SK-N-SH (cell line): ENCODE results near the gene MACROD2. TPM values are rescaled to one million over a fixed set of nuclear protein-coding genes. Genes with fewer than 3 reads are reported as not detected.

Experiments
- CTCF ChIA-PET: fragments of 300-600, 350-600 bp; formaldehyde crosslinking; extraction: SDS; loops from one replicate; lab custom pipeline; 2021; lab: Yijun Ruan, JAX
- POLR2A ChIA-PET: fragments of 350-600 bp; sonication (Branson Sonifier 250); formaldehyde crosslinking; extraction: SDS; loops from one replicate; lab custom pipeline; 2020; ENCODE audit warnings: antibody characterized with exemption, inconsistent platforms; lab: Yijun Ruan, JAX
- DNase-seq: peaks from one replicate; pipeline ENCODE4 v3.0.0; 2012
- H2AFZ ChIP-seq: fragments of 200-600 bp; sonication (generic); 2 replicates; pipeline ENCODE4 v1.8.1; 2016; ENCODE audit warnings: antibody characterized with exemption, mild to moderate bottlenecking, low read depth
- H3F3A ChIP-seq: fragments of 200-600 bp; sonication (generic); replicated peaks from 2 replicates; pipeline ENCODE3; 2016; ENCODE audit warnings: antibody characterized with exemption, mild to moderate bottlenecking; ENCODE audit not compliant: insufficient read depth
- H3K27ac ChIP-seq, 2 experiments: fragments of 200-500 bp in 1 of 2; fragments of 200-600 bp in 1 of 2; sonication (Bioruptor generic) in 1 of 2; sonication (generic), shearing (Covaris generic) in 1 of 2; 2 replicates each; pipeline versions ENCODE4 v1.5.1 to v1.6.1; 2014 to 2016; ENCODE audit warnings: low read depth in 2 of 2, inconsistent platforms in 1 of 2, low read length in 1 of 2, mild to moderate bottlenecking in 1 of 2, mixed read lengths in 1 of 2
- H3K27me3 ChIP-seq: fragments of 200-600 bp; sonication (generic), shearing (Covaris generic); 2 replicates; pipeline ENCODE4 v1.6.1; 2016; ENCODE audit warnings: mixed run types; ENCODE audit not compliant: insufficient read depth
- H3K36me3 ChIP-seq, 2 experiments: fragments of 200-500 bp in 1 of 2; fragments of 200-600 bp in 1 of 2; sonication (Bioruptor generic) in 1 of 2; sonication (generic) in 1 of 2; replicated peaks in 1 of 2; 2 replicates each; pipeline versions ENCODE3 to v1.5.1; 2014 to 2016; ENCODE audit warnings: low read length in 1 of 2, mild to moderate bottlenecking in 1 of 2; ENCODE audit not compliant: insufficient read depth in 2 of 2, control insufficient read depth in 1 of 2
- H3K4me1 ChIP-seq, 2 experiments: fragments of 200-500 bp in 1 of 2; fragments of 200-600 bp in 1 of 2; sonication (Bioruptor generic) in 1 of 2; sonication (generic), shearing (Covaris generic) in 1 of 2; 2 replicates each; pipeline versions ENCODE4 v1.5.1 to v1.6.1; 2014 to 2016; ENCODE audit warnings: low read depth in 1 of 2, low read length in 1 of 2, mixed run types in 1 of 2; ENCODE audit not compliant: insufficient read depth in 2 of 2, control insufficient read depth in 1 of 2
- H3K4me2 ChIP-seq: fragments of 200-600 bp; sonication (generic), shearing (Covaris generic); 2 replicates; pipeline ENCODE4 v1.6.1; 2017; ENCODE audit warnings: mixed run types
- H3K4me3 ChIP-seq, 2 experiments: fragments of 200-500 bp in 1 of 2; fragments of 200-600 bp in 1 of 2; sonication (Bioruptor generic) in 1 of 2; sonication (generic), shearing (Covaris generic) in 1 of 2; 2 replicates each; pipeline versions ENCODE4 v1.5.1 to v1.8.1; 2014 to 2016; ENCODE audit warnings: low read depth in 2 of 2, inconsistent platforms in 1 of 2, low read length in 1 of 2, mild to moderate bottlenecking in 1 of 2, mixed read lengths in 1 of 2, moderate library complexity in 1 of 2
- H3K79me2 ChIP-seq: fragments of 200-600 bp; sonication (generic); 2 replicates; pipeline ENCODE4 v1.8.1; 2017; ENCODE audit warnings: mild to moderate bottlenecking; ENCODE audit not compliant: insufficient read depth
- H3K9ac ChIP-seq: fragments of 200-600 bp; sonication (generic); 2 replicates; pipeline ENCODE4 v1.6.1; 2017; ENCODE audit warnings: mixed run types
- H3K9me2 ChIP-seq: fragments of 200-600 bp; sonication (generic); 2 replicates; pipeline ENCODE4 v1.6.1; 2017; ENCODE audit warnings: mixed run types
- H3K9me3 ChIP-seq: fragments of 200-600 bp; sonication (generic); 2 replicates; pipeline ENCODE4 v1.6.1; 2017; ENCODE audit warnings: mixed run types, mild to moderate bottlenecking, moderate library complexity
- H4K20me1 ChIP-seq: fragments of 200-600 bp; sonication (generic); 2 replicates; pipeline ENCODE4 v1.6.1; 2017; ENCODE audit warnings: mild to moderate bottlenecking, mixed run types; ENCODE audit not compliant: insufficient read depth
- CHD2 ChIP-seq: fragments of 150-350 bp; IDR thresholded peaks from 2 replicates; pipeline ENCODE4 v1.6.1; 2018; ENCODE audit warnings: low read length; ENCODE audit not compliant: partially characterized antibody
- CTCF ChIP-seq: fragments of 200-600 bp; sonication (generic); IDR thresholded peaks from 2 replicates; pipeline ENCODE4 v1.6.1; 2017; ENCODE audit warnings: antibody characterized with exemption, mild to moderate bottlenecking, moderate library complexity
- EP300 ChIP-seq, 2 experiments: IDR thresholded peaks; 2 replicates each; pipeline versions ENCODE4 v1.4.0 to v1.6.1; 2012; ENCODE audit warnings: borderline replicate concordance in 1 of 2, low read depth in 1 of 2, low read length in 1 of 2
- FOSL2 ChIP-seq: IDR thresholded peaks from 2 replicates; pipeline ENCODE4 v1.4.0; 2012; ENCODE audit warnings: low read depth, mild to moderate bottlenecking, moderate library complexity, borderline replicate concordance
- FOXJ3 ChIP-seq: sonication (generic); formaldehyde crosslinking; IDR thresholded peaks from 2 replicates; pipeline ENCODE4 v1.5.1; 2020; ENCODE audit warnings: mild to moderate bottlenecking, missing genetic modification reagents
- FOXM1 ChIP-seq: IDR thresholded peaks from 2 replicates; pipeline ENCODE4 v1.4.0; 2012; ENCODE audit warnings: low read depth, mild to moderate bottlenecking
- GABPA ChIP-seq: IDR thresholded peaks from 2 replicates; pipeline ENCODE4 v1.4.0; 2012; ENCODE audit warnings: low read depth, mild to moderate bottlenecking
- GATA2 ChIP-seq: sonication (generic); formaldehyde crosslinking; IDR thresholded peaks from 2 replicates; pipeline ENCODE4 v1.5.0; 2020; ENCODE audit warnings: mild to moderate bottlenecking, missing genetic modification reagents
- JUND ChIP-seq: IDR thresholded peaks from 2 replicates; pipeline ENCODE4 v1.4.0; 2012
- MAX ChIP-seq: IDR thresholded peaks from 2 replicates; pipeline ENCODE4 v1.4.0; 2012; ENCODE audit warnings: low read depth
- MEF2A ChIP-seq: IDR thresholded peaks from 2 replicates; pipeline ENCODE4 v1.4.0; 2012; ENCODE audit warnings: low read depth, borderline replicate concordance
- MXI1 ChIP-seq: IDR thresholded peaks from 2 replicates; pipeline ENCODE4 v1.6.1; 2012; ENCODE audit warnings: mild to moderate bottlenecking, low read depth, low read length, improper control_type of control experiment
- NFIC ChIP-seq: IDR thresholded peaks from 2 replicates; pipeline ENCODE4 v1.4.0; 2012; ENCODE audit warnings: borderline replicate concordance
- NRF1 ChIP-seq: IDR thresholded peaks from 2 replicates; pipeline ENCODE4 v1.6.1; 2012; ENCODE audit warnings: low read depth, mild to moderate bottlenecking, low read length
- POLR2AphosphoS5 ChIP-seq: IDR thresholded peaks from 2 replicates; pipeline ENCODE4 v1.6.1; 2012; ENCODE audit warnings: low read depth, low read length
- RCOR1 ChIP-seq: fragments of 150-350 bp; IDR thresholded peaks from 2 replicates; pipeline ENCODE4 v1.6.1; 2017; ENCODE audit warnings: antibody characterized with exemption, low read length
- RXRA ChIP-seq: IDR thresholded peaks from 2 replicates; pipeline ENCODE4 v1.4.0; 2012; ENCODE audit warnings: low read depth, mild to moderate bottlenecking, borderline replicate concordance
- SIN3A ChIP-seq: IDR thresholded peaks from 2 replicates; pipeline ENCODE4 v1.6.1; 2012; ENCODE audit warnings: low read depth, mild to moderate bottlenecking, low read length, moderate library complexity, borderline replicate concordance
- SMC3 ChIP-seq: IDR thresholded peaks from 2 replicates; pipeline ENCODE4 v1.6.1; 2012; ENCODE audit warnings: low read depth, low read length, improper control_type of control experiment
- TCF12 ChIP-seq: IDR thresholded peaks from 2 replicates; pipeline ENCODE4 v1.4.0; 2012
- USF2 ChIP-seq: fragments of 150-350 bp; IDR thresholded peaks from 2 replicates; pipeline ENCODE4 v1.6.1; 2017; ENCODE audit warnings: antibody characterized with exemption, low read length, low read depth, borderline replicate concordance
- WGBS: methylation state at CpG from one replicate; pipeline ENCODE4 v1.1.6; 2017; ENCODE audit warnings: low lambda C conversion rate; 5-methylcytosine and 5-hydroxymethylcytosine counted together
- polyA plus RNA-seq, 3 experiments: library from polyadenylated mRNA; depleted of rRNA; stranded (reverse); fragments of >200 nt; gene quantifications; 2 replicates each; pipeline ENCODE4 v1.2.3, GENCODE V29; 2012
- TF ChIP-seq, protein P1 (sequence below): IDR thresholded peaks from 2 replicates; pipeline ENCODE4; 2012
- TF ChIP-seq, protein P2 (sequence below): IDR thresholded peaks from 2 replicates; pipeline ENCODE4 v1.4.0; 2012; ENCODE audit warnings: low read depth, borderline replicate concordance

Gene MACROD2
- polyA plus RNA-seq, 1 of the 3 experiments (the other 2 are of a cell fraction): 0.33 TPM

GRCh38 chr20:15967334-15967733 lies 1972.0 kb downstream of the MACROD2 start:
- ChIA-PET POLR2A (no interaction called here), CTCF (no interaction called here)
- H3K9me2 ChIP-seq: no peaks in the 10 kb centered on the region
- H3K4me1 ChIP-seq: no peaks in the 10 kb centered on the region; a peak in 2 of 4 replicates
- no peaks in the 10 kb centered on the region for H3K27me3 ChIP-seq
- no peaks in the 10 kb centered on the region for H4K20me1 ChIP-seq
- no peak for DNase-seq
- no peaks in the 10 kb centered on the region for H3K36me3 ChIP-seq
- no peak overlapping the region for H3K27ac ChIP-seq
- no peak overlapping the region for H2AFZ ChIP-seq
- H3F3A ChIP-seq: no peaks in the 10 kb centered on the region
- H3K4me2 ChIP-seq: no peak overlapping the region
- H3K9me3 ChIP-seq: no peaks in the 10 kb centered on the region; the same call in 1 of the 2 replicates
- 49% methylated on average over 5 of the region's 5 CpGs for WGBS
- no peak overlapping the region for H3K4me3 ChIP-seq
- no peak overlapping the region for H3K9ac ChIP-seq
- TF ChIP-seq FOXJ3 (no peak), RXRA (no peak), FOSL2 (no peak), USF2 (no peak), EP300 (IDR thresholded peaks at IDR 0.05; ENCODE audit: borderline replicate concordance in 1 of 2, low read depth in 1 of 2, low read length in 1 of 2) (no peak), RCOR1 (no peak), NFIC (no peak)
- TF ChIP-seq, protein P1, sequence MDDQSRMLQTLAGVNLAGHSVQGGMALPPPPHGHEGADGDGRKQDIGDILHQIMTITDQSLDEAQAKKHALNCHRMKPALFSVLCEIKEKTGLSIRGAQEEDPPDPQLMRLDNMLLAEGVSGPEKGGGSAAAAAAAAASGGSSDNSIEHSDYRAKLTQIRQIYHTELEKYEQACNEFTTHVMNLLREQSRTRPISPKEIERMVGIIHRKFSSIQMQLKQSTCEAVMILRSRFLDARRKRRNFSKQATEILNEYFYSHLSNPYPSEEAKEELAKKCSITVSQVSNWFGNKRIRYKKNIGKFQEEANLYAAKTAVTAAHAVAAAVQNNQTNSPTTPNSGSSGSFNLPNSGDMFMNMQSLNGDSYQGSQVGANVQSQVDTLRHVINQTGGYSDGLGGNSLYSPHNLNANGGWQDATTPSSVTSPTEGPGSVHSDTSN: no peak
- no peaks in the 10 kb centered on the region for H3K79me2 ChIP-seq

DNA sequence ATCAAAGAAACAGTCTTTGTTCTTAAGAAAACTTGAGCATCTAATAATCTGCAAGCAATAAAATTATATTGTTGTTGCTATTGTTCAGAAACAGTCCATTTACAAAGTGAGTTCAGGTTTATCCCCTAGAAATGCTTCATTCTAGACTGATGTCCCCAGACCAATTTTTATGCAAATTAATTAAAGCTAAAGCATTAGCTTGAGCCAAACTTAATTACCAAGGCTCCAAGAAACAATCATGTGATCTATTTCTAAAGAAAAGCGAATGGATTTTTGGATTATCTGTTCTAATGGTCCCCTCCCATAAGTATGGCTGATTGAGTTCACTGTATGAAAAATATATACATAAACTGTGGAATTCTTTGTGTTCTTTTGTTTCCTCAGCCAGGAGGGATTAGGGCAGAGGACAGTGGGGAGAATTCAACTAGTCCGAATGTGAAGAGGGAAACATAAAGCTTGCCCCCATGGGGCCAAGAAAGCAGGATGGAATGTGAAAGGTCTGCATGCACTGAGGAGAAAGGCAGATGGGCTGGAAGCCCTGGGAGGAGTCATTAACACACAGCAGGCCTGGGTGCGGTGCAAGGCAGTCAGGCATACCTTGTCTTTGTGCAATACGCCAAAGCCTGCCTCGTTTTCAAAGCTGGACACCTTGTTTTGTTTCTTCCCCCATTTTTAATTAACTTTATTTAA lies 1980.9 kb downstream of the MACROD2 start:
- Histone ChIP-seq H3K27ac (no peak overlapping the region), H2AFZ (no peak overlapping the region), H3F3A (no peaks in the 10 kb centered on the region), H3K9me2 (no peaks in the 10 kb centered on the region), H4K20me1 (no peaks in the 10 kb centered on the region), H3K36me3 (no peaks in the 10 kb centered on the region), H3K4me2 (no peak overlapping the region), H3K9ac (no peak overlapping the region), H3K9me3 (no peaks in the 10 kb centered on the region), H3K4me1 (no peaks in the 10 kb centered on the region; a peak in 1 of 4 replicates), H3K4me3 (no peak overlapping the region), H3K79me2 (no peaks in the 10 kb centered on the region), H3K27me3 (no peaks in the 10 kb centered on the region)
- ChIA-PET CTCF (no interaction called here), POLR2A (no interaction called here)
- WGBS: 28% methylated on average over 5 of the region's 5 CpGs
- DNase-seq: no peak
- TF ChIP-seq MAX (no peak), FOXM1 (no peak), MXI1 (no peak), CTCF (no peak), GABPA (no peak), SMC3 (no peak), GATA2 (no peak), CHD2 (no peak), RXRA (no peak), SIN3A (no peak), MEF2A (no peak), FOSL2 (no peak), TCF12 (no peak), NRF1 (no peak), JUND (no peak), POLR2AphosphoS5 (no peak)
- TF ChIP-seq, protein P2, sequence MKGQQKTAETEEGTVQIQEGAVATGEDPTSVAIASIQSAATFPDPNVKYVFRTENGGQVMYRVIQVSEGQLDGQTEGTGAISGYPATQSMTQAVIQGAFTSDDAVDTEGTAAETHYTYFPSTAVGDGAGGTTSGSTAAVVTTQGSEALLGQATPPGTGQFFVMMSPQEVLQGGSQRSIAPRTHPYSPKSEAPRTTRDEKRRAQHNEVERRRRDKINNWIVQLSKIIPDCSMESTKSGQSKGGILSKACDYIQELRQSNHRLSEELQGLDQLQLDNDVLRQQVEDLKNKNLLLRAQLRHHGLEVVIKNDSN: no peak
